CD4-positive, alpha-beta T cell treated with Interleukin-12 subunit alpha and Interleukin-12 subunit beta, for 1 hour (primary cell): Measurements from ENCODE around the gene MAD1L1.
"Not testable (repeated sequence)": the region's sequence is repeated elsewhere in the genome, so short reads cannot be mapped to it uniquely, and the experiment has no call there.

Experiments used
- DNase-seq: peaks from one replicate; pipeline ENCODE4 v3.0.0-alpha.2; 2020

MAD1L1 gene

DNA sequence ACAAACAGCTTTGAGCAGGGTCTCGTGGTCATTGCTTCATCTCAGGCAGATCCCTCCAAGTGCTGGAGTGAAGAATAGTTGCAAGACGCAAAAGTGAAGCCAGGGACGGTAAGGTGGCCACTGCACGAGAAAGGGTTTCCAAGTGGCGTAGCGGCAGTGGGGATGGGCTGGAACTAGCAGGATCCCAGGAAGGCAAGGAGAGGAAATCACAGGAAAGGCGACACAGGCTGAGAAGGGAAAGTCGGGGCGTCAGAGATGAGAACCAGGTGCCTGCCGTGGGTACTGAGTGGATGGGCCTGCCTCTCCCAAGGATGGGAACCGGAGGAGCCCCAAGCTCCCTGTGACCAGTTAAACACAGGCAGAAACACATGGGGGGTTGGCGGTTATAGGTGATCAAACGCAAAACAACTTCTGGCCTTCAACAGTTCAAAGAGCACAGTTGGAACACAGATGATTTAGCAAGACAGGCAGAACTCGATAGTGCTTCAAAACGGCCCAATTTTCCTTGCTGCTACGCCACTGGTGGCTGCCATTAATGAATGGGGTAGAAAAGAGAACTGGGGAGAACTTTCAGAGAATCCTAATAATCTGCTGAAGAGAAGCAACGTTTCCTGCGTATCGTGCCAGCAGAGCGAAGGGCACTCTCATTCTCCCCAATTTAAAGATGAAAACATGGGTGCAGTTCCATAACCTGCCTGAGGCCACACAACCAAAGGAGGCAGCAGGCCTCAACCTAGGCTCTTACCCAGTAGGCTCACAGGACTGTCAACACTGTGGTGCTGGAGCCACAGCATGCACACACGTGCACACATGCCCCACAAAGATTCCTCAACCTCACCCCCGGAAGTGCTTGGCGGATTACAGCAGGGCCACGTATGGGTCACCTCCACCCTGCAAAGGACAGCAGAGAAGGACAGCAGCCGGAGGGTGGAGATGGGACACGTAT, 61.9 kb downstream of the MAD1L1 start:
- no peak for DNase-seq

DNA sequence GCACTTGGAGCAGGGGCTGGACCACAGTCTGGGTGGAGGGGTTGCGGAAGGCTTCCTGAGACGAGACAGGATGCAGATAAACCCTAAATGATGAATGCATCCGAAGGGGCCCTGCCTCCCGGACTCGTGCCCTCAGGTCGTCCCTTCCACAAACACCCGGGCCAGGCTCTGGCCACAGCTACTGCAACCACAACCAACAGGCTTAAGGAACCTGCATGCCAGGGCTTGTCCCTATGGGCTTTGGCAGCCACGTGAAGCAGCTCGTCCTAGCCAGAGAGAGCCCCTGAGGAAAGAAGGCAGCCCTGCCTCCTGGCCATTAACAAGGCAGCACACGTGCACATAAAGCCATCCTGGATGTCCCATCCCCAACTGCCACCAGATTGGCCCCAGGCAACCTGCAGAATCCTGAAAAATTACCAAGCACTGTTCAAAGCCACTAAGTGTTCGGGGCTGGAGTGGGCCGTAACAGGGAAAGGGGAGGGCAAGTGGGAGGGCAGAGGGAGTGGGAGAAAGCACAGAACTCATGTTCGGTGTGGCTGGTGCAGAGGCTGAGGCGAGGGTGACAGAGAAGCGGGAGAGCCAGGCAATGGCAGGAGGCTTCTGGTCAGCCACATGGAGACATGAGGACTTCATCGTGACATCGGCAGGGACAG, 62.7 kb downstream of the MAD1L1 start:
- DNase-seq, result no peak

DNA sequence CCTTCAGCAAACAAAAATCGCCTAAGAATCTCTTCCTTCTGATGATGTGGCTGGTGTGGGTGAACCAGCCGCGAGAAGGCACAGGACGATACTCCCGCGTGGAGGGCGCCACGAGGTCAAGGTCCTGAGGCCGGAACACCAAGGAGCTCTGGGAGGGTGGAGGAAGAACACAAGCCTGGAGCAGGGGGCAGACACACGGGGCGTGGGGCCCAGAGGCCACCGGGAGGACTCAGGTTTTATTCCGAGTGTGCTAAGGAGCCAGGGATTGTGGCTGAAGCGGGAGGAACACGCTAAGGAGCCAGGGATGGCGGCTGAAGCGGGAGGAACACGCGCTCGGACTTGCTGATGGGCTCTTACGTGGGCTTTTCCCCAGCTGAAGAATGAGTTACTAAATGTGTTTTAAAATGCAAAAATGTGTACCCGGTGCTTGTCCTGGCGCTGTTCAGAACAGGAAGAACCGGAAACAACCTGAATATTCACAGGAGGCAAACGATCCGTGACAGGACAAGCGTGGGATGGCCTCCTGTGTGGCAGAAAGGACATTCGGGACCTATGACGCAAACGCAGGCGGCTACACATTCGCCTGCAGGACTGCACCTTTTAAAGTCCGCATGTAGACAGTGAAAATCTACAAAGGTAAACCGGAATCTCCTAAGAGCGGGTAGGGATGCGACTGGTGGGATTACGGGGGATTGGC, 64.0 kb downstream of the MAD1L1 start:
- DNase-seq, result no peak

DNA sequence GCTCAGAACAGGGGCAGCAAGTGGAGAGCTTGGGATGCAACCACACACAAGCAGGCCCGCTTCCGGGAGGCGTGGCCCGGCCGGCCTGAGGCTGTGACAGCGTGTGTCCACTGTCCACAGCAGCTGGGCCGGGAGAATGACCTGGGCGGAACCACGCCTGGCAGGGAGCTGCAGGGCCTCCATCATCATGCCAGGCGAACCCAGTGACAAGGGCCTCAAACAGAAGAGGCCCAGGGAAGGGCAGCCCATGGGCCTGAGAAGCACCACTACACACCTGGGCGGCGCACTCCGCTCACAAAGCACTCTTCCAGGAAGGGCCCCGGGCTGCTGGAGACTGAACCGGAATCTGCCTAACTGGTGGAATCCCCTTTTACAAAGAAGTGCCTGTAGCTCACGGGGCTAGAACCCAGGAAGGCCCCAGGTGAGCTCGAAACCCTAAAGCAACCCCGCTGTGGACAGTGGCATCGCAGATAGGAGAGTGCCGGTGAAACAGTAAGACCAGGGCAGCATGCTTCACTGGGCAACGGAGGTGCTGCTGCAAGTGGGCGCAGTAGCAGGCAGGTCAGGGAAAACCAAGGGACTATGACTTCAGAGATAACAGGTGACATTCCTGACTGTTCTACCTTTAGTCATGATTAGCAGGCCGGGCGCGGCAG, 66.0 kb downstream of the MAD1L1 start:
- no peak for DNase-seq

DNA sequence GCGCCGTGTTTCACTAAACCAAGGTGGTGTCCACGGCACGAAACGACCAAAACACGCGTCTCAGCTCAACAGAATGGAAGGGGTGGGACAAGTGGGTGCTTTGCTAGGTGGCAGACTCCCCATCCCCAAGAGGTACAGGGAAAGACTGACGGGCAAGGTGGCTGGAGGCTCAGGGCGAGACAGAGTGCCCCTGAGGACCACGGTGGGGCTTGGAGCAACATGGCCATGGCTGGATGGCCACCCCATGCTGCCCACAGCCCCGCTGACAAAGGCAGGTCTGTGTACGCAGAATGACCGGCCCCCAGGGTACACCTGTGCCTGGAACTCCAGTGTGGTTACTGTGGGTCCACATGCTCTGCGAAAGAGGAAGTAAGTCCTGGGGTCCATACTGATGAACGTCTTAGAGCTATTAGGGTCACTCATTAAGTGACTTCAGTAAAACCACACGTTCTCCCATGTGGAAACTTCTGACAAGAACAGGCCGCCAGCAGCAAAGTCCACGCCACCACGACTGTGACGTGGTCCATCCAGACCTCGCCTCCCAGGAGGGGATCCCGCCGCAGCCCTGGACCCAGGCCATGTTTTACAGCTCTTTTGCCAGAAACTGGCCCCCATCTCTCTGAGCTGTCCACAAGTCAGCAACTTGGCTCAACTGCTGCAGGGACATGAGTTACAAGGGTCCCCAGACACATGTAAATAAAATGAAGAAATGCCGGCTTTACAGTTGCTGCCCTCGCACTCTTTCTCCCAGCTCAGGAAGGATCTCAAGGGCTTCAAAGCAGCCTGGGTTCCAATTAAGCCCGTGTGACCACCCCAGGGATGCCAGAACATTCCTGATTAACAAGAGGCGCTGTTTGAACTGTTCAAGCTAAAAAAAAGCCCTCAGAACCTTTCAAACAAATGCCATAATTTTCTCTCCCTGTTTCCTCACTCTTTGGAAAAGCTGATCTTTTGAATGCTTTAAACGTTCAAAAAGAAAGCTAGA, 66.8 kb downstream of the MAD1L1 start:
- DNase-seq, result no peak

DNA sequence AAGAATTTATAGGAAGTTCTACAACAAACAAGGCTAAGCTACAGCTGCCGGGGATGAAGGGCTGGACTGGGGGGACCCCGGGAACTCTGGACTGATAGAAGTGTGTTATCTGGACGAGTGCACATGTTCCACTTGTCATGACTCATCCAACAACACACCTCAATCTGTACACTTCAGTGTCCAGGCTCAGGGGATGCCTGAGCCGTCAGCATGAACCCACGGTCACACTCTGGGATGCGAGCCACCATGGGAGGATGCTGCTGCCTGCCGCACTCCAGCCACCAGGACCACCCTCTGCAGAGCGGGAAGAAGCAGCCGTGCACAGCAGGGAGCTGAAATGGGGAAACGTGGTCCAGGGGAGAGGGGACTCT, 67.5 kb downstream of the MAD1L1 start:
- no peak for DNase-seq

DNA sequence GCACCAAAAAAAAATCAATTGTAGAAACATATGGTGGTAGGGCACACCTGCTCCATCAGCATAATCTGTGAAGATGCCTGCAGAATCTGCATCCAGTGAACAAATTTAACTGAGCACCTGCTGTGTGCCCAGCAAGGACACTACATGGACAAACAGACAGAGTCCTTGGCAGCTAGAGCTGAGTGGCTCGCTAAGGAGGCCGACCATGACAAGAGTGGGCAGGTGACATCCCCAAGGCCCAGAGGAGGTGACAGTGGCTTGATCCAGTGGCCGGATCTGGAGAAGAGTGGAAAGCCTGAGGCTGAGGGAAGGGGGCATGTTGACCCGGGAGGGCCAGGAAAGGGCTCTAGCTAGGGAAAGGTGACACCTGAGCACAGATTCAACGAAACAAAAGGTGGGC, 68.1 kb downstream of the MAD1L1 start:
- no peak for DNase-seq

DNA sequence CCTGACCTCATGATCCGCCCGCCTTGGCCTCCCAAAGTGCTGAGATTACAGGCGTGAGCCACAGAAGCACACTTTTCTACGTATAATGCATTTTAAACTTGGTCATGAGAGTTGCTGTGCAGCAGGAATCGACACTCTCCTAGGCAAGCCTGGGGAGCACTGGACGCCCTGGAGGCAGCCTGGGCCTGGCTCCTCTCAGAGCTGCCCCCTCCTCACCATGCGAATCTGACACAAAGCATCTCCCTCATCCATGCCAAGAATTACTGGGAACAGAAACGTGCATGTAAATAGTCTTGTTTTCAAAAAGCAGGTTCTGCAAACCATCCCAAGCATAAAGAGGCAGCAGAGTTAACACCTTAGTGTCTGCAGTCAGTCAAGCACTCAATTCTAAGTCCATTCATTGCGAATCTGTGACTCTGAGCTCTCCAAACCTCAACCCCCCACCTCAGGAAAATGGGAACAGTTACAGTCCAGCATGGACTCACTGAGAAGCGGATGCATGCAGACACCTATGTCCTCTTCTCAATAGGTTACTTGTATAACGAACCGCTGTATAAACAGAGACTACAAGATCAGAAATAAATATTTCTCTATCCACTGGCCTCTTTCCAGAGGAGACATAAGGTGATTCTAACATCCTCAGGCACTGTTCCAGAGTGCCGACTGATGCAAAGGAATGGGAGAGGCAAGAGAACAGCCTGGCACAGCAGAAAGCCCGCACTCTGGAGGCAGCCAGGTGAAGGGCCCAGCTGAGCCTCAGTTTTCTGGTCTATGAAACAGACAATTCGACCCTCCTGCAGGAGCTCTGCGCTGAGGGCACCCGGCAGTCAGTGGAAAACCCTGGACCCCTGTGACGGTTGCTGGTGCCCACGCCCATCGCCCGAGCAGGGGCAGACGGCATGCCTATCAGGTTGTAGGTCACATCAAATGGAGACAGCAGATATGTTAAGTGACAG, 68.9 kb downstream of the MAD1L1 start:
- DNase-seq, result no peak

DNA sequence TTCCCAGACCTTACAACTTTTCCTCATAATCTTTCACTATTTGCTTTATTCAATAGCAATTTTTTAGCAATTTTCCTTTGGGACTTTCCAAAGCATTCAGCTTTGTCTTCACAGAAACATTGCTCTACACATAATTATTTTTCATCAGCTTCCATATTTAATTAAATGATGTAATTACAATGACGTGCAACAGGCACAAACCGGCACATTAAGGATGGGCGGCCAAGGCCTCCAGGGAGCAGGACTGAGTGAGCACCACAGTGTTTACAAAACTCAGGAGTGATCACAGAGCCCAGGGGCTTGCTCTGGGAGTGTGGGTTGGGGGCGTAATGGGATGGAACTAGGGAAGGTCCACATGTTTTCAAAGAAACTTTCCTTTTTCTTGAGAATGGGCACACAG, 69.8 kb downstream of the MAD1L1 start:
- no peak for DNase-seq

DNA sequence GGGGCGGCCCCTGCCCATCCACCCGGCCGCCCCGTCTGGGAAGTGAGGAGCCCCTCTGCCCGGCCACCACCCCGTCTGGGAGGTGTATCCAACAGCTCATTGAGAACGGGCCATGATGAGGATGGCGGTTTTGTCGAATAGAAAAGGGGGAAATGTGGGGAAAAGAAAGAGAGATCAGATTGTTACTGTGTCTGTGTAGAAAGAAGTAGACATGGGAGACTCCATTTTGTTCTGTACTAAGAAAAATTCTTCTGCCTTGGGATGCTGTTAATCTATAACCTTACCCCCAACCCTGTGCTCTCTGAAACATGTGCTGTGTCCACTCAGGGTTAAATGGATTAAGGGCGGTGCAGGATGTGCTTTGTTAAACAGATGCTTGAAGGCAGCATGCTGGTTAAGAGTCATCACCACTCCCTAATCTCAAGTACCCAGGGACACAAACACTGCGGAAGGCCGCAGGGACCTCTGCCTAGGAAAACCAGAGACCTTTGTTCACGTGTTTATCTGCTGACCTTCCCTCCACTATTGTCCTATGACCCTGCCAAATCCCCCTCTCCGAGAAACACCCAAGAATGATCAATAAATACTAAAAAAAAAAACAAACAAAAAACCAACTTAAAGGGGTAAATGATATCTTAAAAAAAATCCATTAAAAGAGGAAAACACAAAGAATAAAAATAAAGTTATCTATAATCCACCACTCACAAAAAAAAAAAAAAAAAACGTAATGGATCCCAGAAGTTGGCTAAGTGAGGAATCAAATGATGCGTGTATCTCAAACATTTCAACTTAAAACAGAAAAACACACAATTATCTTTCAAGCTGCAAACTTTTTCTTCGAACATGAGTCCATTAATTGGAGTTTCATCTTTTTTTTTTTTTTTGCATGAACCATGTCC, 70.5 kb downstream of the MAD1L1 start:
- DNase-seq, result not testable (repeated sequence)

DNA sequence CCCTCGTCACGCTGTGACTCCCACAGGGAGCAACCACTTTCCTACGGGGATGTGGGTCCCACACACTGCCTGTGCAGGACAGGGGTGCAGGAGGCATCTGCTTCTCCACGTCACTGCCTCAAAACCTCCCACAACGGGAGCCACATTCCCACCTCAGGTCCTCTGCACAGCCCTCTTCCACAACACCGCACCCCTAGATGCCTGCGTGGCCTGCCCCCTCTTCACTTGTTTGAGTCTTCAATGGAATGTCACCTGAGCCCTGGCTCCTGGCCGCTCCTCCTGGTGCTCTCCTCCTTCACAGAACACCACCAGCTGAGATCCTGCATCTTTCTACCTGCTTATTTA, 73.6 kb downstream of the MAD1L1 start:
- no peak for DNase-seq

DNA sequence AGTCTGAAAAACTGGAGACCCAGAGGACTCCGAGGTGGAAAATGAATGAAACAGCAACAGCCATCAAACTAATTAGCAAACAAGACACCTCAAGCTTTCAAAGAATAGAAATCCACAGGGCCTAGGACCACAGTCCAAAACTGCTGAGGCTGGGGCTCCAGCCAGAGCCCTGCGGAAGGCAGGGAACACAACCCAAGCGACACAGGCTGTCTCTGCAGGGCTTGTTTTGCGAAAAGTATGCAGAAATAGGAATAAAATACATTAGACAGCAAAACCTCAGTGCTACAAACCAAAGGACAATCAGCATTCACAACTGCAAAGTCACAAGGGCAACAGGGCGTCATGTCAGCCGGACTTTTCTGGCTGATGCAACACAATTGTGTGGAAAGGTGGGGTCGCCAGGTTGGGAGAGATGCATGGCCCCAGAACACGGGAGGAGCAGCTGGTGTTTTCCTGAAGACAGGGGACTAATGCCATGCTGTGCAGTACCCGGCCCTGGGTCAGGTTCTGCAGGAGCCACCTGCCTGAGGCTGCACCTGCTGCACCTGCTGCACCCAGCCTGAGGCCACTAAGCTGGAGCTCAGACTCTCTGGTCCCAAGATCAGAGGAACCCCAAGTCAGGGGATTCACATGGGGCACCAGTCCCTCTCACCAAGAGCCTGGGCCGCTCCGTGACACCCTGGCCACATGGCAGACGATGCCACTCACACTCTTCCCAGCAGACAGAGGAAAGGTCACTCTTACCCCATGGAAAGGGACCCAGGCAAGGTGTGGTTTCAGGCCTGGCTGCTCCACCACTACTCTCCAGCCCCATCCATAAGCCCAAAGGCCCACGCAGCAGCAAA, 74.2 kb downstream of the MAD1L1 start:
- DNase-seq, result no peak

DNA sequence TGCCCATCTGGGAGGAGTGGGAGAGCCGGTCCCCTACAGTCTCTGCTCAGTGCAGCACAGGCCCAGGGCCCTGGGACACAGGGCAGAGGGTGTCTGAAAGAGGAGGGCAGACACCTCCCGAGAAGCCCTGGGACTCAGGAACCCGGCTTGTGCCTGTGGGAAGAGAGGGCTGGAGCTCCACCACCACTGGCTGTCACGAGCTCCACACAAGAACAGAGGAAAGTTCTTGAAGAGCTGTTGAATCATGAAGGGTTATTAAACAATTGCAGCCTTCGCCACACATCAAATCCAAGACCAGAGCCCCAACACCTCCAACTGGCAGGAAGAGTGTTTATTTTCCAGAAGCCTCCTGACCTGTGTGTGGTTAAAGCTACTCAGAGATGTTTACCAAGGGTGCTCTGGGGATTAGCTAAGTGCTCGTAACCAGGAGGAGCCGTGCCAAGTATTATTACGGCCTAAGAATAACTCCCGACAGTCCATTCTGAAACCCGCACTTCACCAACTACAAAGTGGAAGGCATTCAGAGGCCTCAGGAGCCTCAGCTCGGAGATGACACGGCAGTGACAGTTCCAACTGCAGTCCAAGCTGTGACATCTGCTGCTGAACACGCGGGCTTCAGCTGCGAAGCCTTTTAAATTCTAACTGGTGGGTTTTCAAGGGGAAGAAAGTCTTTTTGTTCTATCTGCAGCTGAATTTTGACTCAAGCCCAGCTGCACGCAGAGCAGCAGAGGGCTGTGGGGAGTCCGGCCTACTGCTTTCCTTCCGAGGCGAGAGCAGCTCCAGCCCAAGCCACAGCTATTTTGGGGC, 75.1 kb downstream of the MAD1L1 start:
- no peak for DNase-seq

DNA sequence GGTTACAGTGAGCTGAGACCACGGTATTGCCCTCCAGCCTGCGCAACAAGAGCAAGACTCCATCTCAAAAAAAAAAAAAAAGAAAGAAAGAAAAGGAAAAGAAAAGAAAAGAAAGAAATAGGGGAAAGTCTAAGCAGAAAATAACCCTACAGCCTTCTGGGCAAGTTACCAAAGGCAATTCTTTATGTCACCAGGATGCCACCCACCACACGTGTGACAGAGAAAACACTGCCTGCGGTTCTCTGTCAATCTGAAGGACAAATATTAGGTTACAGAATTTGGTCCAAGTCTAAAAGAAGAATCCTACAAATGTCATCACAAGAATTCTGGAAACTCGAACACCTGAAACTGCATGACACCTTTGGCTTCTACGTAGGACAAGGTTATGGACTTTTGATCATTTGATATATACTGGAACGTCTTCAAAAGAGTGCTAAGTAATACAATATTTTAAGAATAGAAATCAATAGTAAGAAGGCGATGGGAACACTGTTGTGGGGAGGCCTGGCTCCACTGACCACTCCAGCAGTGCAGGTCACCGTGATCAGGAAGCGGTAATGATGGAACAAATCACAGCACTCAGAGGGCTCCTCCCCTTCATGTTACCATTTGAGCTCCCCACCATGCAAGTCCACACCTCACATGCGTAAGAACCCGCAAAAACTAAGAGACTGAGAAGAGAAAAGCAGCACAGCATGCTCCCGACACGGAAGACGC, 75.8 kb downstream of the MAD1L1 start:
- DNase-seq, result no peak

DNA sequence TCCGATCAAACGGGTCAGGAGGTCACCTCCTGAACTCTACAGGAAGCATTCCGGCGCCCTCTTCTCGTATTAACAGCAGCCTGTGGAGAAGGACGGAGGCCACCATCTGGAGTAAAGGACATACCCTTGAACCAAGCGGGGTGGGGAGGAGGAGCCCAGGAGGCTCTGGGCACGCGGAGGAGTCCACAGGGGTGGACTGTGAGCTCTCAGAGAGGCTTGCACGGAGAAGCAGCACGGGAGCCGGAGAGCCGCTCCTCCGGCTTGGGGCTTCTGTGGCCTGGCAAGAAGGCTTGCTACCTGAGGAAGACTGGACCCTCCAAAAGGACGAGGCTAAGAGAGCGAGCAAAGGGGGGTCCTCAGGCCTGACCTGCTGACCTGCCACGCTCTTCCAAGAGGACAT, 77.9 kb downstream of the MAD1L1 start:
- DNase-seq, result no peak

DNA sequence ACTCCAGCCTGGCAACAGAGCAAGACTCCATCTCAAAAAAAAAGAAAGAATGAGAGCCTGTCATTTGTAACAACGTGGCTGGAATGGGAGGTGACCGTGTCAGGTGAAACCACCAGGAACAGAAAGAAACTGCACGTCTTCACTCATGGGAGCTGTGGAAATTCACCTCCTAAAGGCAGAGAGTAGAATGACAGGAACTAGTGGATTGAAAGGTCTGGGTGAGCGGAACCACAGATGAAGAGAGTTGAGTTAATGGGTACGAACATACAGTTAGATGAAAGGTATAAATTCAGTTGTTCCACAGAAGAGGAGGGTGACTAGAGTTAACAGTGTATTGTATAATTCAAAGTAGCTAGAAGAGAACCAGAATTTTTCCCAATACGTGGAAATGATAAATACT, 78.6 kb downstream of the MAD1L1 start:
- DNase-seq, result no peak

DNA sequence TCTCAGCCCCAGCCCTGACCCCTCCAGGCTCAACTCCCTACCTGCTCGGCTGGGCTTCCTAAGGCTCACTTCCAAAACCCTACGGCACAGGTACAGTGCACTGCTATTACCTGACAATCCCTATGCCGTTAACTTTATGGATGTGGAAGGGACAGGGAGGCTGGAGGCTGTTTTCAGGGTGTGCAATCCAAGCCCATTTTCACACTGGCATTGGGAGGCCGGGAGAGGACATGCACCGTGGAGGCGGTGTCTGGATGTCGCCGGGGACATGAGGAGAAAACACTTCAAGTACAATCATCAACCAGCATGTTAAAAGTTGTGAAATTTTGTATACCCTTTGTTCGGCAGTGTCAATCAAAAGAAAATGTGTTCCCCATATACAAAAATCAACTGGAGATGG, 80.1 kb downstream of the MAD1L1 start:
- DNase-seq, result no peak
